Vagina (tissue), 2 donors: Measurements from ENCODE around the gene ZNF580. TPM values are rescaled to one million over a fixed set of nuclear protein-coding genes. Genes with fewer than 3 reads are reported as not detected.

Source experiments
- DNase-seq, 2 donors: peaks; one replicate each; pipeline ENCODE4 v3.0.0-alpha.2; 2017; ENCODE audit errors: extremely low spot score in 2 of 2
- H3K27ac ChIP-seq: fragments of 200-600 bp; sonication (generic); one replicate; pipeline ENCODE4 v1.5.1; 2019
- H3K27me3 ChIP-seq: fragments of 200-600 bp; sonication (generic); one replicate; pipeline ENCODE4 v1.5.1; 2019
- H3K36me3 ChIP-seq, 2 donors: fragments of 200-600 bp; sonication (generic); one replicate each; pipeline ENCODE4 v1.5.1; 2017 to 2019
- H3K4me1 ChIP-seq: fragments of 200-600 bp; sonication (generic); one replicate; pipeline ENCODE4 v1.5.1; 2019
- H3K4me3 ChIP-seq, 2 donors: fragments of 200-600 bp; sonication (generic); 1 replicate in 1 of 2; 2 replicates in 1 of 2; pipeline ENCODE4 v1.5.1; 2016 to 2019
- H3K9me3 ChIP-seq: fragments of 200-600 bp; sonication (generic); one replicate; pipeline ENCODE4 v1.5.1; 2019
- CTCF ChIP-seq, 3 experiments: fragments of 450-650 bp in 2 of 3; fragments of 200-600 bp in 1 of 3; sonication (generic) in 1 of 3; IDR thresholded peaks; one replicate each; pipeline ENCODE4 v1.5.1; 2017 to 2019; ENCODE audit warnings: antibody characterized with exemption in 3 of 3, mild to moderate bottlenecking in 2 of 3, moderate library complexity in 2 of 3
- POLR2A ChIP-seq, 2 donors: fragments of 450-650 bp; IDR thresholded peaks; one replicate each; pipeline ENCODE4 v1.6.1; 2017; ENCODE audit warnings: antibody characterized with exemption in 2 of 2, mild to moderate bottlenecking in 2 of 2, moderate library complexity in 2 of 2
- POLR2AphosphoS5 ChIP-seq, 2 donors: sonication (generic); formaldehyde crosslinking; IDR thresholded peaks; one replicate each; pipeline ENCODE4 v1.9.0; 2017; ENCODE audit warnings: antibody characterized with exemption in 2 of 2, mild to moderate bottlenecking in 2 of 2, low read depth in 1 of 2; ENCODE audit not compliant: insufficient read depth in 1 of 2
- intact Hi-C: fragments of 100-400 bp; cut with DNase I; formaldehyde crosslinking; loops from one replicate; pipeline ENCODE4 v1.15.1; 2023
- total RNA-seq: library from RNA; depleted of rRNA; stranded (reverse); fragments of >200 nt; gene quantifications from one replicate; pipeline ENCODE4 v1.2.3, GENCODE V29; 2016

ZNF580 gene
- total RNA-seq, 1 donor from 2014 or later, result 30.9 TPM

DNA sequence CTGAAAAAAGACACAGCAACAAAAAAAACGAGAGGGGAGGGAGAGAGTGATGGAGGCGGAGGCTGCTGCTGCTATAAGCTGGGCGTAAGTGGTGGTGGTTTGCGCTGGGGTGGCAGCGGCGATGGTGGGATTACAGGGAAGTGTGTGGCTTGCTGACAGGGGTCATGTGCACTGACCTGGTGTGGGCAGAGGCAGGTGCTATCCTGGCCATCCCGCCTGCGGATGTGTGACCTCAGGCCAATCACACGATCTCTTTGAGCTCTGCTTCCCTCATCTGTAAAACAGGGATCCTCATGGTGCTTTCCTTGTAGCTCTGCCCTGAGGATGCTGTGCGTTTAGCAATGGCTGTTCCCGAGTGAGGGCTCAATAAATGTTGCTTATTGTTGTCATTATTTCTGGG is 3.3 kb upstream of the ZNF580 start:
- intact Hi-C loops, result no loop called here
- H3K4me3 ChIP-seq, result no peak overlapping the region

DNA sequence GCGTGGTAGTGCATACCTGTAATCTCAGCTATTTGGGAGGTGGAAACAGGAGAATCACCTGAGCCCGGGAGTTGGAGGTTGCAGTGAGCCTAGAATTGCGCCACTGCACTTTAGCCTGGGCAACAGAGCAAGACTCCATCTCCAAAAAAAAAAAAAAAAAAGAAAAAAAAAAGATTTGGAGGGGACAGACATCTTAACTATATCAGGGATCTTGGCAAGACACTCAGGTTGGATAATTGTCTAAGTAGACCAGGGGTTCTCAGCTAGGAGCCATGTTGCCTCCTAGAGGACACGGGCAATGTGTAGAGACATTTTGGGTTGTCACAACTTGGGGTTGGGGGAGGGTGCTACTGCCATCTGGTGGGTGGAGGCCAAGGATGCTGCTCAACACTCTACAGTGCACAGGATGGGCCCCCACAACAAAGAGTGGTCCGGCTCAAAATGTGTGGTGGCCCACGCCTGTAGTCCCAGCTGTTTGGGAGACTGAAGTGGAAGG is 1.9 kb upstream of the ZNF580 start:
- H3K4me3 ChIP-seq, result no peak overlapping the region
- intact Hi-C loops, result no loop called here
- H3K36me3 ChIP-seq, result no peaks in the 10 kb centered on the region
- H3K27me3 ChIP-seq, result no peaks in the 10 kb centered on the region
- TF ChIP-seq POLR2A (IDR thresholded peaks at IDR 0.05) (no peak), POLR2AphosphoS5 (IDR thresholded peaks at IDR 0.05; ENCODE audit: insufficient read depth in 1 of 2, low read depth in 1 of 2) (no peak), CTCF (IDR thresholded peaks at IDR 0.05) (no peak)
- no peak overlapping the region for H3K27ac ChIP-seq
- no peaks in the 10 kb centered on the region for H3K9me3 ChIP-seq
- peaks cover 74% of the 10 kb centered on the region for H3K4me1 ChIP-seq
- no peak for DNase-seq

More for the DNA sequence above, 3.3 kb upstream of the ZNF580 start:
- no peak for DNase-seq
- H3K4me1 ChIP-seq, result peaks cover 65% of the 10 kb centered on the region
- H3K9me3 ChIP-seq, result no peaks in the 10 kb centered on the region
- no peak overlapping the region for H3K27ac ChIP-seq
- no peaks in the 10 kb centered on the region for H3K27me3 ChIP-seq
- TF ChIP-seq POLR2A (IDR thresholded peaks at IDR 0.05) (no peak), POLR2AphosphoS5 (IDR thresholded peaks at IDR 0.05; ENCODE audit: insufficient read depth in 1 of 2, low read depth in 1 of 2) (no peak), CTCF (IDR thresholded peaks at IDR 0.05) (no peak)
- H3K36me3 ChIP-seq, result no peaks in the 10 kb centered on the region

GRCh38 chr19:55640043-55640576 is 692 bp upstream of the ZNF580 start:
- peaks cover 80% of the 10 kb centered on the region for H3K4me1 ChIP-seq
- H3K9me3 ChIP-seq, result no peaks in the 10 kb centered on the region
- no peaks in the 10 kb centered on the region for H3K27me3 ChIP-seq
- peaks cover 0 to 3% of the 10 kb centered on the region in 2 donors for H3K36me3 ChIP-seq
- intact Hi-C loops, result no loop called here
- DNase-seq, result no peak
- H3K4me3 ChIP-seq, result peak overlapping the region; percentile 57 to 83
- peak overlapping the region; percentile 97 for H3K27ac ChIP-seq
- TF ChIP-seq POLR2A (IDR thresholded peaks at IDR 0.05) (no peak), POLR2AphosphoS5 (IDR thresholded peaks at IDR 0.05; ENCODE audit: insufficient read depth in 1 of 2, low read depth in 1 of 2) (peak in 1 of 2 donors; percentile 73), CTCF (IDR thresholded peaks at IDR 0.05) (peak in 1 of 3 experiments; percentile 16)

- no peak for TF ChIP-seq POLR2A (IDR thresholded peaks at IDR 0.05)
- TF ChIP-seq CTCF (IDR thresholded peaks at IDR 0.05), result no peak
- no peak for TF ChIP-seq POLR2AphosphoS5 (IDR thresholded peaks at IDR 0.05; ENCODE audit: insufficient read depth in 1 of 2, low read depth in 1 of 2)
- H3K36me3 ChIP-seq, result peaks cover 0 to 11% of the 10 kb centered on the region in 2 donors
- H3K9me3 ChIP-seq, result no peaks in the 10 kb centered on the region
- no peaks in the 10 kb centered on the region for H3K27me3 ChIP-seq
- peaks cover 66% of the 10 kb centered on the region for H3K4me1 ChIP-seq
- intact Hi-C loops, result no loop called here
- H3K27ac ChIP-seq, result peak overlapping the region; percentile 97
- peak overlapping the region; percentile 57 to 83 for H3K4me3 ChIP-seq
- DNase-seq, result no peak
These were observed 787 bp downstream of the ZNF580 start for GRCh38 chr19:55641426-55642152.
